Measurements from ENCODE around the gene MYBBP1A. TPM values are rescaled to one million over a fixed set of nuclear protein-coding genes. Genes with fewer than 3 reads are reported as not detected.

Gene MYBBP1A
- total and polyA plus RNA-seq, 9 of the 15 experiments (the other 6 are each of a cell fraction or from before 2014, with no cell fraction given), result 2.0 to 114 (median 47.2) TPM

DNA sequence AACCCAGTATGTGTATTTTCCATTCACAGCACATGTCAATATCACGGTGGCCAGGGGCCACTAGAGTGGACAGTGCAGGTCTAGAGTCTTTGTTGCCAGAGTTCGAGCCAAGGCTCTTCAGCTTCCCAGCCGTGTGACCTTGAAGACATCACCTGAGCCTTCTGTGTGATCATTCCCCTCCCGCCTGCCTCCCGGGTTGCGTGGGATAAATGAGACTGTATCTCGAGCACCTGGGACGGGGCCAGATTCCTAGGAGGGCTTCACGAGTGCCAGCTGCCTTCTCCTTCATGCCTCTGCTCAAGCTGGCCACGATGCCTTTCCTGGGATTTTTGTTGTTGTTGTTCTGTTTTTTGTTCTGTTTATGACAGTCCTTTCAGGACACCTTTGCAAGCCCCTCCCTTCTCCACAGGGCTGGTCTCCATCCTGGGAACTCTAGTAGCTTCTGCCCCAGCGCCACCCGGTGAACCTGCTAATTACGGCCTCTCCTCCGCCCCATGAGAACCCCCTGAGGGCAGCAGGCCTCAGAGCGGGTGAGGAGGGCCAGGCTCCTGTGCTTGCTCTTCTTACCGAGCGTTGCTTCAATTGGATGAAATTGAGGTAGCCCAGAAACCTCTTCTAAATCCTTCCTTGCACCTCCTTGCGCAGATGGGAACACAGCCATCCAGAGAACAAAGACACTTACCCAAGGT lies 52.6 kb downstream of the MYBBP1A start:
- peaks cover 5 to 31% of the 10 kb centered on the region in 2 experiments; a peak in 4 of 5 replicates for H3K4me1 ChIP-seq (replicated peaks in 1 of 2; ENCODE audit: control insufficient read depth in 2 of 2, insufficient read depth in 2 of 2, low read length in 2 of 2)
- TF ChIP-seq CC2D1A (IDR thresholded peaks at IDR 0.05) (no peak), ZNF184 (CRISPR knock-in tag; IDR thresholded peaks at IDR 0.05) (no peak), PHF20 (IDR thresholded peaks at IDR 0.05; ENCODE audit: partially characterized antibody) (no peak), PPARD (CRISPR knock-in tag; IDR thresholded peaks at IDR 0.05) (no peak), DPF2 (IDR thresholded peaks at IDR 0.05) (no peak), HDAC3 (IDR thresholded peaks at IDR 0.05; ENCODE audit: borderline replicate concordance, partially characterized antibody) (no peak)
- no peak overlapping the region for H3K27ac ChIP-seq (ENCODE audit: extremely low read depth, low read depth, low read length)
- no peaks in the 10 kb centered on the region for H3K79me2 ChIP-seq (ENCODE audit: control insufficient read depth, insufficient read depth, low read length)
- H3K9ac ChIP-seq (ENCODE audit: insufficient read depth in 1 of 2, low read depth in 2 of 2, low read length in 2 of 2), result no peak overlapping the region
- intact Hi-C loops (cut with micrococcal nuclease), result no loop called here
- ChIA-PET POLR2A (interaction anchor here (0.6 to 1.1 kb wide), 4 partner anchors 34 to 140 kb away, joined by 3 read pairs; no protein-coding TSS in a partner anchor), CTCF (ENCODE audit: low intra/inter-chr PET ratio) (no interaction called here)
- FAIRE-seq (no peak), DNase-seq (ENCODE audit: extremely low read depth in 1 of 4, low spot score in 3 of 4) (no peak), ATAC-seq (no peak)
- in situ Hi-C loops (cut with MboI), result no loop called here
- no peak overlapping the region for H3K4me2 ChIP-seq (ENCODE audit: insufficient read depth, low read length)
- no peaks in the 10 kb centered on the region for H3K9me1 ChIP-seq (ENCODE audit: control insufficient read depth, insufficient read depth, low read length)
- peaks cover 4% of the 10 kb centered on the region; the same call in 1 of the 2 replicates for H4K20me1 ChIP-seq (replicated peaks; ENCODE audit: control insufficient read depth, insufficient read depth, low read length)
- no TSS peak for BruUV-seq (replicated peaks)
- WGBS (ENCODE audit: insufficient coverage, low coverage, missing lambda C conversion rate), result 7% methylated on average over 16 of the region's 18 CpGs
- no peak overlapping the region for H3K4me3 ChIP-seq
- no peak overlapping the region for H2AFZ ChIP-seq (ENCODE audit: low read depth, low read length)
- H3K9me3 ChIP-seq (replicated peaks; ENCODE audit: control insufficient read depth, insufficient read depth, low read depth, low read length), result no peaks in the 10 kb centered on the region
- peaks cover 0 to 66% of the 10 kb centered on the region in 2 experiments; a peak in 3 of 5 replicates for H3K27me3 ChIP-seq (ENCODE audit: control insufficient read depth in 2 of 2, insufficient read depth in 2 of 2, low read length in 2 of 2)
- no peaks in the 10 kb centered on the region for H3K36me3 ChIP-seq (ENCODE audit: control insufficient read depth, insufficient read depth, low read length)

All from K562 (cell line).